ENCODE data around the gene UCN3. TPM values are rescaled to one million over a fixed set of nuclear protein-coding genes. Genes with fewer than 3 reads are reported as not detected.

Gene UCN3
- total and polyA plus RNA-seq, 10 of the 15 experiments (the other 5 are each of a cell fraction or from before 2014, with no cell fraction given), result not detected

DNA sequence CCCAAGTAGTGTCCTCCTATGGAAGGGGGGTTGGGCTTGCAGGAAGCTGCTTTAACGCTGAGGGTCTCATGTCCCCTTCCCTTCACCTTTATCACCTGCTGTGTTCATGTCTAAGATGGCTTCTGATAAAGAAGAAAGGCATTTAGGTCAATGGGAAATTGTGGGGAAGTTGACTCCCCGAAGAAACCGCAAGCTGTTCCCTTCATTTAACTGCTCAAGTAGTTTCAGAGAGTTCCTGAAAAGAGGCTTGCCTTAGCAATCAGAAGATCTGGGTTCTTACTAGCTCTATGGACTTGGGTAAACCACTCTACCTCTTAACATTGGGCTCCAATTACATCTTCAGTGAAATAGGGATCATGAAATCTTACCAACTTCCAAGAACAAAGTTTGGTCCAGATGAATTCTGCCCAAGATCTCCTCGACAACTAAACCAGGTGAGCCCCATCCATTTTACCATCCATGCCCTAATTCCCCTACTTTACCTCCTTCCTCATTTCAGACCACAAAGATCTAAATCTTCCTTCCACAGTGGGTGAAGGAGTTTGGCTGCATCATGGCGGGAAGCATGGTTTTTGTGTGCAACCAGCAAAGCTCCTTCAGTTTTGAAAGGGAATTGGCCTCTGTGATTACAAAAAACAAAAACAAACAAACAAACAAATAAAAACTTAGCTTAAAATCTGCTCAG lies 30.4 kb upstream of the UCN3 start:
- Histone ChIP-seq H3K79me2 (ENCODE audit: control insufficient read depth, insufficient read depth, low read length) (no peaks in the 10 kb centered on the region), H4K20me1 (ENCODE audit: control insufficient read depth, insufficient read depth) (no peaks in the 10 kb centered on the region), H3K4me1 (ENCODE audit: control insufficient read depth, insufficient read depth, low read length) (no peaks in the 10 kb centered on the region), H2AFZ (ENCODE audit: control insufficient read depth, low read depth, low read length) (no peak overlapping the region), H3K27ac (ENCODE audit: control insufficient read depth, insufficient read depth) (no peak overlapping the region), H3K27me3 (replicated peaks in 1 of 2; ENCODE audit: control insufficient read depth in 2 of 2, insufficient read depth in 2 of 2, low read length in 1 of 2) (no peaks in the 10 kb centered on the region; a peak in 1 of 4 replicates), H3K9ac (ENCODE audit: control insufficient read depth, insufficient read depth, low read length) (no peak overlapping the region), H3K36me3 (ENCODE audit: control insufficient read depth in 2 of 2, insufficient read depth in 2 of 2, low read length in 1 of 2) (no peaks in the 10 kb centered on the region), H3K4me2 (ENCODE audit: control insufficient read depth, insufficient read depth) (no peak overlapping the region), H3K4me3 (no peak overlapping the region), H3K9me3 (replicated peaks; ENCODE audit: control insufficient read depth, insufficient read depth, low read length) (no peaks in the 10 kb centered on the region)
- RAD21 ChIA-PET (ENCODE audit: unreplicated experiment), result no interaction called here
- WGBS (ENCODE audit: insufficient coverage, insufficient replicate concordance, low lambda C conversion rate, missing lambda C conversion rate), result 17% methylated on average over 5 of the region's 5 CpGs
- CTCF ChIA-PET, result interaction anchor here (1.3 kb wide), 1 partner anchor 8 kb away, joined by 3 read pairs; no protein-coding TSS in a partner anchor
- intact Hi-C loops (cut with micrococcal nuclease; ENCODE audit: unreplicated experiment), result no loop called here
- FAIRE-seq (no peak), ATAC-seq (no peak), DNase-seq (ENCODE audit: low read depth, low spot score) (no peak)
- POLR2A ChIA-PET, result no interaction called here
- SMC1A ChIA-PET (ENCODE audit: uncharacterized antibody, unreplicated experiment), result no interaction called here
- no TSS peak for BruUV-seq (replicated peaks)
- in situ Hi-C loops (cut with MboI), result no loop called here
- no peak for TF ChIP-seq BRCA1 (IDR thresholded peaks at IDR 0.05; ENCODE audit: low read depth, low read length)
- TF ChIP-seq, protein P1, sequence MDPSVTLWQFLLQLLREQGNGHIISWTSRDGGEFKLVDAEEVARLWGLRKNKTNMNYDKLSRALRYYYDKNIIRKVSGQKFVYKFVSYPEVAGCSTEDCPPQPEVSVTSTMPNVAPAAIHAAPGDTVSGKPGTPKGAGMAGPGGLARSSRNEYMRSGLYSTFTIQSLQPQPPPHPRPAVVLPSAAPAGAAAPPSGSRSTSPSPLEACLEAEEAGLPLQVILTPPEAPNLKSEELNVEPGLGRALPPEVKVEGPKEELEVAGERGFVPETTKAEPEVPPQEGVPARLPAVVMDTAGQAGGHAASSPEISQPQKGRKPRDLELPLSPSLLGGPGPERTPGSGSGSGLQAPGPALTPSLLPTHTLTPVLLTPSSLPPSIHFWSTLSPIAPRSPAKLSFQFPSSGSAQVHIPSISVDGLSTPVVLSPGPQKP (IDR thresholded peaks at IDR 0.05; ENCODE audit: low read depth, low read length), result no peak
- TF ChIP-seq PAX5 (IDR thresholded peaks at IDR 0.05; ENCODE audit: borderline replicate concordance, low read depth, low read length), result no peak
- TF ChIP-seq, protein P2, sequence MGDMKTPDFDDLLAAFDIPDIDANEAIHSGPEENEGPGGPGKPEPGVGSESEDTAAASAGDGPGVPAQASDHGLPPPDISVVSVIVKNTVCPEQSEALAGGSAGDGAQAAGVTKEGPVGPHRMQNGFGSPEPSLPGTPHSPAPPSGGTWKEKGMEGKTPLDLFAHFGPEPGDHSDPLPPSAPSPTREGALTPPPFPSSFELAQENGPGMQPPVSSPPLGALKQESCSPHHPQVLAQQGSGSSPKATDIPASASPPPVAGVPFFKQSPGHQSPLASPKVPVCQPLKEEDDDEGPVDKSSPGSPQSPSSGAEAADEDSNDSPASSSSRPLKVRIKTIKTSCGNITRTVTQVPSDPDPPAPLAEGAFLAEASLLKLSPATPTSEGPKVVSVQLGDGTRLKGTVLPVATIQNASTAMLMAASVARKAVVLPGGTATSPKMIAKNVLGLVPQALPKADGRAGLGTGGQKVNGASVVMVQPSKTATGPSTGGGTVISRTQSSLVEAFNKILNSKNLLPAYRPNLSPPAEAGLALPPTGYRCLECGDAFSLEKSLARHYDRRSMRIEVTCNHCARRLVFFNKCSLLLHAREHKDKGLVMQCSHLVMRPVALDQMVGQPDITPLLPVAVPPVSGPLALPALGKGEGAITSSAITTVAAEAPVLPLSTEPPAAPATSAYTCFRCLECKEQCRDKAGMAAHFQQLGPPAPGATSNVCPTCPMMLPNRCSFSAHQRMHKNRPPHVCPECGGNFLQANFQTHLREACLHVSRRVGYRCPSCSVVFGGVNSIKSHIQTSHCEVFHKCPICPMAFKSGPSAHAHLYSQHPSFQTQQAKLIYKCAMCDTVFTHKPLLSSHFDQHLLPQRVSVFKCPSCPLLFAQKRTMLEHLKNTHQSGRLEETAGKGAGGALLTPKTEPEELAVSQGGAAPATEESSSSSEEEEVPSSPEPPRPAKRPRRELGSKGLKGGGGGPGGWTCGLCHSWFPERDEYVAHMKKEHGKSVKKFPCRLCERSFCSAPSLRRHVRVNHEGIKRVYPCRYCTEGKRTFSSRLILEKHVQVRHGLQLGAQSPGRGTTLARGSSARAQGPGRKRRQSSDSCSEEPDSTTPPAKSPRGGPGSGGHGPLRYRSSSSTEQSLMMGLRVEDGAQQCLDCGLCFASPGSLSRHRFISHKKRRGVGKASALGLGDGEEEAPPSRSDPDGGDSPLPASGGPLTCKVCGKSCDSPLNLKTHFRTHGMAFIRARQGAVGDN (IDR thresholded peaks at IDR 0.05), result no peak
- TF ChIP-seq ZNF207 (IDR thresholded peaks at IDR 0.05; ENCODE audit: borderline replicate concordance), result no peak
- TF ChIP-seq CBX5 (IDR thresholded peaks at IDR 0.05; ENCODE audit: low read depth), result no peak
- TF ChIP-seq, protein P3, sequence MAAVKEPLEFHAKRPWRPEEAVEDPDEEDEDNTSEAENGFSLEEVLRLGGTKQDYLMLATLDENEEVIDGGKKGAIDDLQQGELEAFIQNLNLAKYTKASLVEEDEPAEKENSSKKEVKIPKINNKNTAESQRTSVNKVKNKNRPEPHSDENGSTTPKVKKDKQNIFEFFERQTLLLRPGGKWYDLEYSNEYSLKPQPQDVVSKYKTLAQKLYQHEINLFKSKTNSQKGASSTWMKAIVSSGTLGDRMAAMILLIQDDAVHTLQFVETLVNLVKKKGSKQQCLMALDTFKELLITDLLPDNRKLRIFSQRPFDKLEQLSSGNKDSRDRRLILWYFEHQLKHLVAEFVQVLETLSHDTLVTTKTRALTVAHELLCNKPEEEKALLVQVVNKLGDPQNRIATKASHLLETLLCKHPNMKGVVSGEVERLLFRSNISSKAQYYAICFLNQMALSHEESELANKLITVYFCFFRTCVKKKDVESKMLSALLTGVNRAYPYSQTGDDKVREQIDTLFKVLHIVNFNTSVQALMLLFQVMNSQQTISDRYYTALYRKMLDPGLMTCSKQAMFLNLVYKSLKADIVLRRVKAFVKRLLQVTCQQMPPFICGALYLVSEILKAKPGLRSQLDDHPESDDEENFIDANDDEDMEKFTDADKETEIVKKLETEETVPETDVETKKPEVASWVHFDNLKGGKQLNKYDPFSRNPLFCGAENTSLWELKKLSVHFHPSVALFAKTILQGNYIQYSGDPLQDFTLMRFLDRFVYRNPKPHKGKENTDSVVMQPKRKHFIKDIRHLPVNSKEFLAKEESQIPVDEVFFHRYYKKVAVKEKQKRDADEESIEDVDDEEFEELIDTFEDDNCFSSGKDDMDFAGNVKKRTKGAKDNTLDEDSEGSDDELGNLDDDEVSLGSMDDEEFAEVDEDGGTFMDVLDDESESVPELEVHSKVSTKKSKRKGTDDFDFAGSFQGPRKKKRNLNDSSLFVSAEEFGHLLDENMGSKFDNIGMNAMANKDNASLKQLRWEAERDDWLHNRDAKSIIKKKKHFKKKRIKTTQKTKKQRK (IDR thresholded peaks at IDR 0.05; ENCODE audit: low read depth, low read length), result no peak
- no peak for TF ChIP-seq RFX5 (IDR thresholded peaks at IDR 0.05; ENCODE audit: low read depth, low read length)
- no peak for TF ChIP-seq ZNF384 (IDR thresholded peaks at IDR 0.05; ENCODE audit: borderline replicate concordance, low read depth, low read length)
- TF ChIP-seq RCOR1 (conservative IDR thresholded peaks at IDR 0.05; ENCODE audit: low read depth, low read length), result no peak
- no peak for TF ChIP-seq TCF12 (IDR thresholded peaks at IDR 0.05; ENCODE audit: low read depth, low read length)
- TF ChIP-seq, protein P4, sequence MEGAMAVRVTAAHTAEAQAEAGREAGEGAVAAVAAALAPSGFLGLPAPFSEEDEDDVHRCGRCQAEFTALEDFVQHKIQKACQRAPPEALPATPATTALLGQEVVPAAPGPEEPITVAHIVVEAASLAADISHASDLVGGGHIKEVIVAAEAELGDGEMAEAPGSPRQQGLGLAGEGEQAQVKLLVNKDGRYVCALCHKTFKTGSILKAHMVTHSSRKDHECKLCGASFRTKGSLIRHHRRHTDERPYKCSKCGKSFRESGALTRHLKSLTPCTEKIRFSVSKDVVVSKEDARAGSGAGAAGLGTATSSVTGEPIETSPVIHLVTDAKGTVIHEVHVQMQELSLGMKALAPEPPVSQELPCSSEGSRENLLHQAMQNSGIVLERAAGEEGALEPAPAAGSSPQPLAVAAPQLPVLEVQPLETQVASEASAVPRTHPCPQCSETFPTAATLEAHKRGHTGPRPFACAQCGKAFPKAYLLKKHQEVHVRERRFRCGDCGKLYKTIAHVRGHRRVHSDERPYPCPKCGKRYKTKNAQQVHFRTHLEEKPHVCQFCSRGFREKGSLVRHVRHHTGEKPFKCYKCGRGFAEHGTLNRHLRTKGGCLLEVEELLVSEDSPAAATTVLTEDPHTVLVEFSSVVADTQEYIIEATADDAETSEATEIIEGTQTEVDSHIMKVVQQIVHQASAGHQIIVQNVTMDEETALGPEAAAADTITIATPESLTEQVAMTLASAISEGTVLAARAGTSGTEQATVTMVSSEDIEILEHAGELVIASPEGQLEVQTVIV (IDR thresholded peaks at IDR 0.05; ENCODE audit: borderline replicate concordance, partially characterized antibody), result no peak
- no peak for TF ChIP-seq ESRRA (IDR thresholded peaks at IDR 0.05; ENCODE audit: low read length)

Measured in GM12878 (cell line).